Measurements from ENCODE around the gene MACROD2. TPM values are rescaled to one million over a fixed set of nuclear protein-coding genes. Genes with fewer than 3 reads are reported as not detected.

The MACROD2 gene
- total RNA-seq, 1 donor from 2014 or later, result 6.4 TPM

GRCh38 chr20:15612198-15612597 is 1616.9 kb downstream of the MACROD2 start:
- Mint-ChIP-seq H3K27ac (ENCODE audit: unreplicated experiment) (no peak overlapping the region), H3K4me1 (peaks cover 20% of the 10 kb centered on the region), H3K36me3 (ENCODE audit: low read depth) (no peaks in the 10 kb centered on the region), H3K4me3 (no peak overlapping the region), H3K27me3 (ENCODE audit: low read depth) (no peaks in the 10 kb centered on the region), H3K9me3 (peaks cover 2% of the 10 kb centered on the region)
- TF ChIP-seq CTCF (conservative IDR thresholded peaks at IDR 0.05), result no peak
- DNase-seq (ENCODE audit: low read depth, low spot score), result no peak

DNA sequence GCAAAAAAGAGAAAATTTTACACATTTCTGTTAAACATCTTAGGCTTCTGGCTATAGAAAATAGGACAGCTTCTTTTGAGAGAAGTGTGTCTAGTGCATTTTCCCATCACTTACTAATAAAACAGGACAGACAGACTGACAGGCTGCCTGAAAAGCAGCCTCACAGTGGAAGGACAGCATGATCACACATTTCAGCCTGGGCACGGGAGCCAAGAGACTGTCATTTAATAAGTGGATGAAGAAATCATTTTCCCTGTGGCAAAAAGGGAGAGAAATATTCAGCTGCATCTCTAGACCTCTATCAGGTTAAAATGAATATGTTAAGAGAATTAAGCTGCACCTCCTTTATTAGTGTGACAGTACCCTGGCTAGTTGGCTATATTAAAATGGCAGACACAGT is 1617.5 kb downstream of the MACROD2 start:
- H3K27ac Mint-ChIP-seq (ENCODE audit: unreplicated experiment), result peak overlapping the region; percentile 1
- H3K4me3 Mint-ChIP-seq, result no peak overlapping the region
- peaks cover 7% of the 10 kb centered on the region for H3K9me3 Mint-ChIP-seq
- peaks cover 20% of the 10 kb centered on the region for H3K4me1 Mint-ChIP-seq
- no peak for DNase-seq (ENCODE audit: low read depth, low spot score)
- H3K36me3 Mint-ChIP-seq (ENCODE audit: low read depth), result no peaks in the 10 kb centered on the region
- TF ChIP-seq CTCF (conservative IDR thresholded peaks at IDR 0.05), result no peak
- no peaks in the 10 kb centered on the region for H3K27me3 Mint-ChIP-seq (ENCODE audit: low read depth)

- TF ChIP-seq CTCF (conservative IDR thresholded peaks at IDR 0.05), result no peak
- peaks cover 20% of the 10 kb centered on the region for H3K4me1 Mint-ChIP-seq
Measured at GRCh38 chr20:15613530-15613929, 1618.2 kb downstream of the MACROD2 start.

DNA sequence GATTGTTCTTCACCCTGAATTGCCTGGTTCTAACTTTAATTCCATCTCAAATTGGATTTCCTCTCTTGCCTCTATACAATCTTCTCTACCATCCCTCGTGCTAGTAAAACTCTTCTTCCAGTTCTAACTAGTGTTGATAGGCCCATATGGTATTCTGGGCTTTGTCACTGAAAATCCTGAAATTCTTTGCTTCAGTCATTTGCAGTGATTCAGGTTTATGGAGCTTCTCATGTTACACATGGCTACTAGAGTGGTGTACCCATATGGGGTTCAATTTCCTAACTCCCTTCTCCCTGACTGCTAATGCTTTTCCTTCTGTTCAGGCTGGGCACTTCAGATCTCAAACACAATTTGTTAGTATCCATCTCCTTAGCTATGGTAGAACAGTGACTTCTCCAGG is 1621.3 kb downstream of the MACROD2 start:
- Mint-ChIP-seq H3K27me3 (ENCODE audit: low read depth) (no peaks in the 10 kb centered on the region), H3K27ac (ENCODE audit: unreplicated experiment) (no peak overlapping the region), H3K4me1 (peaks cover 18% of the 10 kb centered on the region), H3K4me3 (no peak overlapping the region), H3K36me3 (ENCODE audit: low read depth) (no peaks in the 10 kb centered on the region), H3K9me3 (peaks cover 6% of the 10 kb centered on the region)
- TF ChIP-seq CTCF (conservative IDR thresholded peaks at IDR 0.05), result no peak
- no peak for DNase-seq (ENCODE audit: low read depth, low spot score)

More at GRCh38 chr20:15613530-15613929, 1618.2 kb downstream of the MACROD2 start:
- Mint-ChIP-seq H3K36me3 (ENCODE audit: low read depth) (no peaks in the 10 kb centered on the region), H3K9me3 (peaks cover 5% of the 10 kb centered on the region), H3K27me3 (ENCODE audit: low read depth) (no peaks in the 10 kb centered on the region), H3K27ac (ENCODE audit: unreplicated experiment) (no peak overlapping the region), H3K4me3 (no peak overlapping the region)
- no peak for DNase-seq (ENCODE audit: low read depth, low spot score)

- peaks cover 9% of the 10 kb centered on the region for H3K9me3 Mint-ChIP-seq
- no peaks in the 10 kb centered on the region for H3K36me3 Mint-ChIP-seq (ENCODE audit: low read depth)
- DNase-seq (ENCODE audit: low read depth, low spot score), result no peak
- peaks cover 3% of the 10 kb centered on the region for H3K4me1 Mint-ChIP-seq
- no peaks in the 10 kb centered on the region for H3K27me3 Mint-ChIP-seq (ENCODE audit: low read depth)
- H3K27ac Mint-ChIP-seq (ENCODE audit: unreplicated experiment), result no peak overlapping the region
- H3K4me3 Mint-ChIP-seq, result no peak overlapping the region
- TF ChIP-seq CTCF (conservative IDR thresholded peaks at IDR 0.05), result no peak
Measured at GRCh38 chr20:15618110-15618509, 1622.8 kb downstream of the MACROD2 start.

GRCh38 chr20:15618912-15619311 is 1623.6 kb downstream of the MACROD2 start:
- Mint-ChIP-seq H3K4me1 (no peaks in the 10 kb centered on the region), H3K36me3 (ENCODE audit: low read depth) (no peaks in the 10 kb centered on the region), H3K4me3 (no peak overlapping the region), H3K27ac (ENCODE audit: unreplicated experiment) (no peak overlapping the region), H3K27me3 (ENCODE audit: low read depth) (no peaks in the 10 kb centered on the region), H3K9me3 (peaks cover 9% of the 10 kb centered on the region)
- no peak for DNase-seq (ENCODE audit: low read depth, low spot score)
- no peak for TF ChIP-seq CTCF (conservative IDR thresholded peaks at IDR 0.05)

Data from neural crest cell (in vitro differentiated cells).